Body of pancreas (tissue), 4 donors: ENCODE data around the gene ERCC8. TPM values are rescaled to one million over a fixed set of nuclear protein-coding genes. Genes with fewer than 3 reads are reported as not detected.
A peak's percentile ranks its signal among the peaks of the same experiment; 100 is the strongest.

Source experiments
- ATAC-seq: fragments of 150-250 bp; one replicate; pipeline ENCODE4 v1.9.1; 2016
- DNase-seq, 4 donors: peaks; one replicate each; pipeline ENCODE4 v3.0.0-alpha.2; 2019
- H3K27ac ChIP-seq, 4 donors: fragments of 200-600 bp; sonication (generic); 1 replicate in 3 of 4; 2 replicates in 1 of 4; pipeline versions ENCODE4 v1.5.1 to v1.6.1; 2016 to 2019; ENCODE audit warnings: mild to moderate bottlenecking in 1 of 4, mixed read lengths in 1 of 4, moderate library complexity in 1 of 4
- H3K27me3 ChIP-seq, 2 donors: fragments of 200-600 bp; sonication (generic); one replicate each; pipeline ENCODE4 v1.6.0; 2016; ENCODE audit warnings: mild to moderate bottlenecking in 1 of 2
- H3K36me3 ChIP-seq, 2 donors: fragments of 200-600 bp; sonication (generic); replicated peaks in 1 of 2; 2 replicates each; pipeline ENCODE4 v1.5.1; 2016; ENCODE audit warnings: low read depth in 2 of 2; ENCODE audit not compliant: insufficient read depth in 1 of 2
- H3K4me1 ChIP-seq: fragments of 200-600 bp; sonication (generic); one replicate; pipeline ENCODE4 v1.6.0; 2016
- H3K4me3 ChIP-seq, 2 donors: fragments of 200-600 bp; sonication (generic); 1 replicate in 1 of 2; 2 replicates in 1 of 2; pipeline ENCODE4 v1.5.1; 2016 to 2019
- H3K9me3 ChIP-seq, 3 donors: fragments of 200-600 bp; sonication (generic); 1 replicate in 2 of 3; 2 replicates in 1 of 3; pipeline ENCODE4 v1.5.1; 2016
- CTCF ChIP-seq, 7 experiments: fragments of 450-650 bp in 4 of 7; fragments of 200-600 bp in 3 of 7; sonication (generic) in 3 of 7; IDR thresholded peaks; one replicate each; pipeline ENCODE4 v1.5.1; 2016 to 2019; ENCODE audit warnings: antibody characterized with exemption in 7 of 7
- POLR2A ChIP-seq, 3 donors: fragments of 450-650 bp; IDR thresholded peaks; one replicate each; pipeline ENCODE4 v1.6.1; 2016; ENCODE audit warnings: antibody characterized with exemption in 3 of 3, mild to moderate bottlenecking in 2 of 3
- WGBS, 2 donors: methylation state at CpG; one replicate each; pipeline ENCODE4 v1.1.5; 2017; 5-methylcytosine and 5-hydroxymethylcytosine counted together
- intact Hi-C: fragments of 100-400 bp; cut with DNase I; formaldehyde crosslinking; loops from one replicate; pipeline ENCODE4 v1.15.1; 2023
- total RNA-seq, 2 donors: library from RNA; depleted of rRNA; stranded (reverse); fragments of >200 nt; gene quantifications; one replicate each; pipeline ENCODE4 v1.1.0, GENCODE V29; 2016

Gene ERCC8
- total RNA-seq, 2 donors from 2014 or later, result 2.6 to 3.4 TPM

- H3K4me1 ChIP-seq, result no peaks in the 10 kb centered on the region
- whole genome bisulfite sequencing, 2 donors, result 89 to 95% methylated on average over 2 of the region's 2 CpGs
- H3K9me3 ChIP-seq, result no peaks in the 10 kb centered on the region
- no peak overlapping the region for H3K4me3 ChIP-seq
- H3K27ac ChIP-seq, result no peak overlapping the region
- DNase-seq, result no peak
- no peaks in the 10 kb centered on the region for H3K27me3 ChIP-seq
- TF ChIP-seq POLR2A (IDR thresholded peaks at IDR 0.05), result no peak
- no peak for TF ChIP-seq CTCF (IDR thresholded peaks at IDR 0.05)
- H3K36me3 ChIP-seq, result no peaks in the 10 kb centered on the region
- ATAC-seq, result no peak
- intact Hi-C loops, result no loop called here
Measured at GRCh38 chr5:60887746-60888145, 57.1 kb downstream of the ERCC8 start.

GRCh38 chr5:60887096-60887495, 57.8 kb downstream of the ERCC8 start:
- DNase-seq, result no peak
- Histone ChIP-seq H3K36me3 (no peaks in the 10 kb centered on the region), H3K27me3 (no peaks in the 10 kb centered on the region), H3K4me3 (no peak overlapping the region), H3K9me3 (no peaks in the 10 kb centered on the region), H3K27ac (no peak overlapping the region), H3K4me1 (no peaks in the 10 kb centered on the region)
- no peak for ATAC-seq
- TF ChIP-seq CTCF (IDR thresholded peaks at IDR 0.05), result no peak
- no peak for TF ChIP-seq POLR2A (IDR thresholded peaks at IDR 0.05)
- intact Hi-C loops, result no loop called here
- WGBS, 2 donors, result 93 to 97% methylated on average over 1 of the region's 1 CpG

GRCh38 chr5:60886158-60886557, 58.7 kb downstream of the ERCC8 start:
- Histone ChIP-seq H3K9me3 (no peaks in the 10 kb centered on the region), H3K4me3 (no peak overlapping the region), H3K27ac (no peak overlapping the region), H3K4me1 (no peaks in the 10 kb centered on the region), H3K36me3 (no peaks in the 10 kb centered on the region), H3K27me3 (no peaks in the 10 kb centered on the region)
- TF ChIP-seq CTCF (IDR thresholded peaks at IDR 0.05) (no peak), POLR2A (IDR thresholded peaks at IDR 0.05) (no peak)
- 82 to 83% methylated on average over 5 of the region's 5 CpGs for WGBS, 2 donors
- ATAC-seq, result no peak
- no peak for DNase-seq
- intact Hi-C loops, result no loop called here

- Histone ChIP-seq H3K9me3 (no peaks in the 10 kb centered on the region), H3K27ac (no peak overlapping the region)
- intact Hi-C loops, result no loop called here
Measured at GRCh38 chr5:60883229-60883628, 61.6 kb downstream of the ERCC8 start.

More at GRCh38 chr5:60883229-60883628, 61.6 kb downstream of the ERCC8 start:
- Histone ChIP-seq H3K4me1 (no peaks in the 10 kb centered on the region), H3K27me3 (no peaks in the 10 kb centered on the region), H3K36me3 (no peaks in the 10 kb centered on the region), H3K4me3 (no peak overlapping the region)
- TF ChIP-seq CTCF (IDR thresholded peaks at IDR 0.05), result peak in 6 of 7 experiments; percentile 18 to 54 (median 38)
- no peak for TF ChIP-seq POLR2A (IDR thresholded peaks at IDR 0.05)
- DNase-seq (no peak), ATAC-seq (no peak)
